Coronary artery (tissue), 2 donors: ENCODE measurements around the gene NSRP1.
"Not testable (repeated sequence)": the region's sequence is repeated elsewhere in the genome, so short reads cannot be mapped to it uniquely, and the experiment has no call there.

Experiments
- DNase-seq: peaks from one replicate; pipeline ENCODE4 v3.0.0-alpha.2; 2017; ENCODE audit warnings: low spot score
- H3K27ac ChIP-seq, 2 donors: fragments of 200-600 bp; sonication (generic); one replicate each; pipeline ENCODE4 v1.5.1; 2016 to 2019
- H3K4me3 ChIP-seq: fragments of 200-600 bp; sonication (generic); 2 replicates; pipeline ENCODE4 v1.5.1; 2016; ENCODE audit warnings: mild to moderate bottlenecking, moderate library complexity
- CTCF ChIP-seq: fragments of 200-600 bp; sonication (generic); IDR thresholded peaks from one replicate; pipeline ENCODE4 v1.5.1; 2019; ENCODE audit warnings: antibody characterized with exemption

Gene NSRP1

GRCh38 chr17:30200106-30200505 lies 83.5 kb downstream of the NSRP1 start:
- TF ChIP-seq CTCF: no peak
- no peak overlapping the region for H3K4me3 ChIP-seq
- H3K27ac ChIP-seq: no peak overlapping the region
- no peak for DNase-seq

GRCh38 chr17:30200656-30201055 lies 84.0 kb downstream of the NSRP1 start:
- H3K27ac ChIP-seq, H3K4me3 ChIP-seq, DNase-seq: not testable (repeated sequence)

- no peak for DNase-seq
- H3K27ac ChIP-seq: no peak overlapping the region
- no peak overlapping the region for H3K4me3 ChIP-seq
- no peak for TF ChIP-seq CTCF
These were observed 86.9 kb downstream of the NSRP1 start for GRCh38 chr17:30203471-30203981.

GRCh38 chr17:30207655-30208054 lies 91.0 kb downstream of the NSRP1 start:
- no peak overlapping the region for H3K4me3 ChIP-seq
- H3K27ac ChIP-seq: no peak overlapping the region
- no peak for DNase-seq
- no peak for TF ChIP-seq CTCF

GRCh38 chr17:30208214-30208613 lies 91.6 kb downstream of the NSRP1 start:
- H3K27ac ChIP-seq: no peak overlapping the region
- no peak for TF ChIP-seq CTCF
- DNase-seq: no peak
- H3K4me3 ChIP-seq: no peak overlapping the region

- Histone ChIP-seq H3K4me3 (no peak overlapping the region), H3K27ac (no peak overlapping the region)
- no peak for TF ChIP-seq CTCF
- no peak for DNase-seq
These were observed 93.3 kb downstream of the NSRP1 start for GRCh38 chr17:30209930-30210329.

- no peak for DNase-seq
- no peak for TF ChIP-seq CTCF
- Histone ChIP-seq H3K27ac (no peak overlapping the region), H3K4me3 (no peak overlapping the region)
These were observed 93.8 kb downstream of the NSRP1 start for GRCh38 chr17:30210366-30210765.

GRCh38 chr17:30210901-30211300 lies 94.3 kb downstream of the NSRP1 start:
- Histone ChIP-seq H3K4me3 (no peak overlapping the region), H3K27ac (no peak overlapping the region)
- no peak for TF ChIP-seq CTCF
- no peak for DNase-seq
